8988T (cell line): Measurements from ENCODE around the gene AATK.

ENCODE experiments used
- DNase-seq: peaks from one replicate; pipeline ENCODE4 v3.0.0; 2011

Gene AATK

DNA sequence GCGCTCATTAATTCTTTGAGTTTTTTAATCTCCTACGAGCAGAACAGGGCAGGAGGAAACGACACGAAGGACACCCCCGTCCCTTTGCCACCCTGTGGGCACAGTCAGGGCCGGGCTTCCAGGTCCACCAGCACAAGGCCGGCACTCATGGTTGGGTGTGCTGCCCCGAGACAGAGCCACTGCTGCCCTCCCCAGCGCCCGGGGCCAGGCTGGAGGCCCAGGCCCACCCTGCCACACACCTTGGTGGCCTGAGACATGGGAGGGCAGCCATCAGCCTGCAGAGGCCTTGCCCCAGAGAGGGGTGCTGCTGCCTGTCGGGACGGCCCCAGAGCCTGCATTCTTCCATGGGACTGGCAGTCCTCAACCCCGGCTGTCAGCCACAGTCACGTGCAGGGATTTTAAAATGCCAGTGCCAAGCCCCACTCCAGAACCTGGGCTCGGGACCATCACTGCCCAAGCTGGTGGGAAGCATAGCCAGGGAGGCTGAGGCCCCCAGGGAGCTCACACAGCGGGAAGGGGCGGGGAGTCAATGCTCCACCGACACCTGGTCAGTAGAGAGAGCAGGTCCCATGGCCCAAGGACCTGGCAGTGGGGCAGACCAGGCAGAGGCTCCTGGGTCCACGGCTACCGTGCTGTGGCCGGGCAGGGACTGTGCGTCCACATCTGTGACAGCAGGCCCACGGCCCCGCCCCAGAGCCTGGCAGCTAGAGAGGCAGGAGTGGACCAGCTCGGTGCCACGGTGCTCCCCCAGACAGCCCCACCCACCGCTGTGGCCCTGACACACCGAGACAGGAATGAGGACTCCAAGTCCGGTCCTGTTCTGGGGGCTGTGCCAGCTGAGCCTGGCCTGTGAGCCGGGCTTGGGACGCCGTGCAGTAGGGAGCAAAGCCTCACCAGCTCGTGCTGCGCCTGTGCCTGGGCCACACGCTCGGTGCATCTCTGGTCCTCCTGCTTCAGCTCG lies 29.2 kb upstream of the AATK start:
- DNase-seq = no peak

DNA sequence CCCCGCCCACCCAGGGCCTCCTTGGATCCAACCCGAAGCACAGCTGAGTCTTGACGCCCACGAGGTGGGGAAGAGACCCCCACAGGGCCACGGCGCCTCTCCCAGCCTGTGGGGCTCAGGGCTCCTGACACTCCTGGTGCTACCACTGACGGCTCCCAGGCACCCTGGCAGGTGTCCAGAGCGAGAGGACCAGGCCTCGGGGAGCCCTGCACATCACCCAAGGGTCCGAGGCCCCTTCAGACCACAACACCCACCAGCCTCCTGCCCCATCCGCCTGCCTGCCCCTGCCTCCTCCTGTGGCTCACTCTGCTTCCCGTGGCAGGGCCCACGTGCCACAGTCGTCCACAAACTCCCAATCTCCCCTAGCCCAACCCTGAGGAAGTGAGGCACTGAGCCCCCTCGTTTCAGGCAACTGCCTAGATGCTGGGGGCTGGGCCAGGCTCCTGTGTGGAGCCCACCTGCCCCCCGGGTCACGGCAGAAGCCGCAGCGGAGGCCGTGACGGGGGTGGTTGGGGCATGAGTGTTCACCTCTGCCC lies 28.3 kb upstream of the AATK start:
- DNase-seq = no peak

DNA sequence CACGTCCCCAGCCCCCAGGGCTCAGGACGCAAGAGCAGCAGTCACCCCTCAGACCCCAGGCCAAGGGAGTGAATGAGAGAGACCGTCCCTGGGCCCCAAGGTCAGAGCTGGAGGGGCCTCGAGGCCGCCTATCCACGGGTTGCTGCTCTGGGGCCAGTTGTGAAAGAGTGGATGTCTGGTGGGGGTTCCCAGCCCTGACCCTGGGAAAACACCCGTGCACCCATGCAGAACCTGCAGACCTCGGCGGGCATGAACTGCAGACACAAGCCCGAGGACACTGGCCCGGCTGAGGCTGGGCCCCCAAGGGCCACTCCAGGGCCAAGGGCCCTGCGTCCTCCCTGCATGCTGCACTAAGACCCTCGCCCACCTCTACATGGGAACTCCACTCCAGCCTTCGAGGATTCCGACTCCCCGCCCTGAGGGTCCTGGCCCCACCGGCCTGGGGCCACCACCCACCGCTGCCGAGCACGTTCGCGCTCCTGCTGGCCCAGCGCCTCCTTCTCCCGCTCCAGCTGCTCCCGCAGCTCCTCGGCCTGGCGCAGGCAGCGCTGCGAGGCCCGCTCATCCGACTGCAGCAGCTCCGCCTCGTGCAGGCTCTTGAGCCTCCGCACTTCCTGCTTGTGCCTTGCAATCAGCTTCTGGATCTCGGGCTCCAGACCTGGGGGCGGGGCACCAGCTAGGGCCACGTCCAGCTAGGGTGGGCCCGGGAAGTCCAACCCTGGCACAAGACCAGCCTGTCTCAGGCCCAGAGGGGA lies 27.6 kb upstream of the AATK start:
- DNase-seq = no peak

DNA sequence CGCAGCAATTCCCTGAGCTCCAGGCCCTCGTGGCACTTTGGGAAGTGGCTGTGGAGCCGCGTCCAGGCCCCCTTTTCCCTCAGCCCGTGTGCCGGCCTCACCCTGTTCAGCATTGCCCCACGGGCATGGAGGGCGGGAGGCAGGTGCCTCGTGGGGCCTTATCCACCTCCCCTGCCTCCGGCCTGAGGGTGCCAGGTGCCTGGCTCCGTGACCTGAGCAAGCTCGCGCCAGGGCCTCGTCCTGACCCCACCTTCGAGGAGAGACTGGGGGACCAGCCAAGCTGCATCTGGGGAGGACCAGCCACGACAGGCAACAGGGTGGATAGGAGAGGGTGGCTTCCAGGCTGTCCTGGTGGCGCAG lies 27.0 kb upstream of the AATK start:
- DNase-seq = no peak

DNA sequence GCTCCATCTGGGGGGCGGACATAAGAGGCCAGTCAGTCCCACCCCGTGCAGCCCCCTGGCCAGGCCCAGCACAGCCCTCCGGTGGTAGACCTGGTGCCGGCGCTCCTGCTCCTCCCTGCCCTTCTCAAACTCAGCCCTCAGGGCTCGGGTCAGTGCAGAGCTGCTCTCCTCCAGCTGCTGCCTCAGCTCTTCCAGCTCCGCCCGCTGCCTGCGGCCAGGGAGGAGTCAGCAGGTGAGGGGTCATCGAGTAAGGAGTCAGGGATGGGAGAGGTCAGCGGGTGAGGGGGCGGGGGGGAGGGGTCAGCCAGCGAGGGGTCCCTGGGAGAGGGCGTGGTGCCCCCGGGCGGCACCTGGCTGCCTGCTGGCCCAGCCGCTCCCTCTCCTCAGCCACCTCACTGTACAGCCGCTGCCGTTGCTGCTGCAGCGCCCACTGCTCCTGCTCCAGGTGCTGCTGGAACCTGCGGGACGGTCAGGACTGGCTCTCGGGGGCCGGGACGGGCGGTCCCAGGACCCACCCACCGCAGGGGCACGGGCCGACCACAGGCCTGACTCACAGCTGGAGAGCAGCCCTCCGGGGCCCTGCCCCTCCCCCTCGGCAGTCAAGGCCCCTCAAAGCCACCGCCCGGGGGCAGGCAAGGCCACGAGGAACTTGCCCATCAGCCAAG lies 26.5 kb upstream of the AATK start:
- no peak for DNase-seq

DNA sequence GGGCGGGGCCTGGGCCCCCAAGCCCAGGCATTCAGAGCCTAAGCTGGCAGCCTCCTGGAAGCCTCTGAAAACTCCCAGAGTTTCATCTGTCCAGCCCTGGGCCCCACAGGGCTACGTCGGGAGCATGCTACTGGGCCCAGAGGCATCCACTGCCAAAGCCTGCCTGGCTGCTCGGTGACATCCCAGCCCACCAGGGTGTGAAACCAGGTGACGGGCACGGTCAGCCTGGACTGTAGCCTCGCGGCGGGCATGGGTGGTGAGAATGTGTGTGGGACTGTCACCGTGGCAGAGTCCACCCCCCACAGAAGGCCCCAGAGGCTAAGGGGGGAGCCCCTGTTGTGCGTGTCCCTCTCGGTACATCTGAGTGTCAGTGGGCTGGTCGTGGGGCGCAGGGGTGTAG lies 25.6 kb upstream of the AATK start:
- no peak for DNase-seq

DNA sequence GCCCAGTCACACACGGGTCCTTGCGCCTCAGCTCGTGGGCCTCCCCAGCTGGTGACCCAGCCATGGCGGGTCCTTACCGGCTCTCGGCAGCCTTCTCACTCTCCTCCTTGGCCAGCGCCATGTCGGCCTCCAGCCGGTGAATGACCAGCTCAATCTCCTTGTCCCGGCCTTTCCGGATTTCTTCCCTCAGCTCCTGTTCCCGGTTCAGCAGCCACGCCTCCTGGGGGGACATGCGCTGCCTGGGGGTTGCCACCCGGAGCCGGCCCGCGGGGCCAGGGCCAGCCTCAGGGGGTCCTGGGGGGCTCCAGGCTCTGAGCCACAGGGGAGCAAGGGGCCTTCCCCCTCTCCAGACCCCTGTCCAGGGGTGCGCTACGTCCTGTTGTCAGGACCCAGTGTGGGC lies 25.1 kb upstream of the AATK start:
- DNase-seq = no peak

DNA sequence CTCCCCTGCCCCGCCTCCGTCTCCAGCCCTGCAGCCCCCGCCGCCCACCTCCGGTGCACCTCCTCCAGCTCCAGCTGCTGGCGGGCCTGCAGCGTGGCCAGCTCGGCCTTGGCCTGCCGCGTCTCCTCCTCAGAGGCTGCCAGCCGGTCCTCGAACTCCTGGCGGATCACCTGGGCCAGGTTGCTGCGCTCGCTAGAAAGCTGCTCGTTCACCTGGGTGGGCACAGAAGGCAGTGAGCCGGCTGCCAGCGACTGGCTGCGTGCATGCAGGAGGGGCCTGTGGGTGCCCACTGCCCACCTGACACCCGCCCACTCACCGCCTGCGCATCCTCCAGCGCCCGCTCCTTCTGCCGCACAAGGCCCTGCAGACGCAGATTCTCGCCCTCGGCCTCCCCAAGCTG lies 24.6 kb upstream of the AATK start:
- no peak for DNase-seq

DNA sequence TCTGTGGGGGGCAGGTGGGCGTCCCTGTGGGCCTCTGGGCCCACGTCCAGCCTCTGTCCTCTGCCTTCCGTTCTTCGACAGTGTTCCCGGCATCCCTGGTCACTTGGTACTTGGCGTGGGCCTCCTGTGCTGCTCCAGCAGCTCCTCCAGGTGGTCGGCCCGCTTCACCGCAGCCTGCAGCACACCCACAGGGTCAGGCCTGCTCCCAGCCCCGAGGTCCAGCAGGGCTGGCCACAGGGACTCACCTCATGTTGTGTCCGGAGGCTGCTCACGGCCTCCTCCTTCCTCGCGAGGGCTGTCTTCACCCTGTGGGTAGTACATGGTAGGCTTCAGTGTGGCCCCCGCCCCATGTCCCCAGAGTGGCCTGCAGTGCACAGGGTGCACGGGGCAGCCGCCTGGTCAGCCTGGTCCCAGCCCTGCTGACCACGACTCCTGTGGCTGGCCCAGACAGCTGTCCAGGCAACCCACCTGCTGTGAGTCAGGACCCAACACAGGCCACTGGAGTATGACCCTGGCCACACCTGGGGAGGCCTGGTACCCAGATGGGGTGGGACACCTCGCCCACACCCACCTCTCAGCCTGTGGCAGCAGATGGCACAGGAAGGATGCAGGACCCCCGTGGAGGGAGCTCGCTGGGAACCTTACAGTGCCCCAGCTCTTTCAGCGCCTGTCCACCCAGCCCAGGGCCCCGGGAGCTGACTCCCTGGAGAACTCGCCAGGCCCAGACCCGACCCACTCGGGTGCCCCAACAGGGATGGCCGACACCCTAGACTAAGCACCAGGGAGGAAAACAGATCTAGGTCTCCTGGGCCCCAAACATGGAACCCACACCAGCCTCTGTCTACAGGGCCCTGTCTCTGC lies 23.9 kb upstream of the AATK start:
- DNase-seq = peak; percentile 81

DNA sequence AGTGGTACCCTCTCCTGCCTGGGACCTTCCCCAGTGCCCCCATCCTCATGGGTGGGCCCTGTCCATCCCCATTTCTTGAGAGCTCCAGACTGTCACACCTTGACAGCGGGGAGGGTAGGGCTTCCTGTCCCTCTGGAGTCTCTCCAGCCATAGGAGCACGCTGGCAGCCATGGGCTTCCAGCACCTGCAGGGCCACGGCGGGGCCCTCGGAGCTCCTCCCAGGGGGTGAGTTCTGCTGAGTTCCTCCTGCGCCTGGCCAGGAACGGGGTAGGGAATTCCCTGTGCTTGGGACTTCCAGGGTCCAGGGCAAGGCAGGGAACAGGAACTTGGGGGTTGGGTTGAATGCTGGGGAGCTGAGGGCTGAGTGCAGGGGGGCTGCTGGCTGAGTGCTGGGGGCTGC lies 23.0 kb upstream of the AATK start:
- DNase-seq = no peak

DNA sequence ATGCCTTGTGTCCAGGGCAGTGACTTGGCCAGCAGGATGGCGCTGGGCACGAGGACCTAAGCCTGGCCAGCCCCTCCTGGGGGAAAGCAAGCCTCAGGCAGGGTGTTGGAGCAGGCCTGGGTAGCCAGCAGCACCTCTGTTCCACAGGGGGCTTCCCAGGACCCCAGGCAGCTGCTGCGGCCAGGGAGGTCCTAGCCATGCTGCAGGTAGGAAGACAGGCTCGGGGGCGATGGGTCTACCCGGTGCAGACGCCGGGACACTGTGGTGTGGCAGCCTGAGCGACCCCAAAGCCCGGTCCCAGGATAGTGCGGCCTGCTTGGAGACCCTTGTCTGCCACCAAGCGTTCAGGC lies 22.4 kb upstream of the AATK start:
- no peak for DNase-seq

DNA sequence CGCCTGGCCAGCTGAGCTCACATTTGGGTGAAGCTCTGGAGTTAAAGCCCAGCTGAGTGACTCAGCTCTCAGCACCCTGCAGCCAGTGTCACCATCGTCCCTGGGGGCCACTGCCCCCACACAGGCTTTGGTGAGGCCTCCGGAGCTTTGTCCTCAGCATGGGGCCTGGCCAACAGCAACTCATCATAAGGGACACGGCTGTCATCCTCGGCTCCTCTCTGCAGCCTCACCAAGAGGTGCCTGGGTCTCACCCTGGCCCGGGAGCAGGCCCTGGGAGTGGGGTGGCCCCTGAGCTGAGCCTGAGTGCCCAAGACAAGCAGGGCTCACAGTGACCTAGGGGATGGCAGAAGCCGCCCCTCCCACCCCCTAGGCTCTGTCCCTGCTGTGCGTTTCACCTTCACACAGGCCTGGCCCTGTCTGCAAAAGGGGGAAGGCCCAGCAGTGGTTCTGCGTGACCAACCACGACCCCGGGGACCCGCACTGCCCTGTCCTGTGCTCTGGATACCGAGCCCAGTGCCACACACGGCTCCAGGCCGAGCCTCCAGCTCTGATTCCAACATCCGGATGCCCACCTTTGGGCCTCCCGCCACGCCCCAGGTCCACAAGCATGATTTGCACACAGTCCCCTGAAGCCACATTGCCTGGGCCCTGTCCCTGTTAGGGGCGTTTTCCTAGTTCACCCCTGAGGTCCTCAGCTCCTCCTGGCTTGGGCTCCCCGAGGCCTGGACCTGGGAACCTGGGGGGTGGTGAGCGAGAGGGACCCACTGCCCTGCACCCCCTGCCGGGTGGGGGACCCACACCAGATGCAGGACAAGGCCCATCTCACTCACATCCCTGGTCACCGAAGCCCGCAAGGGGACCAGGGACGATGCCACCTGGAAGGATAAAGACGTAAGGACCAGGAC lies 21.8 kb upstream of the AATK start:
- DNase-seq = no peak

DNA sequence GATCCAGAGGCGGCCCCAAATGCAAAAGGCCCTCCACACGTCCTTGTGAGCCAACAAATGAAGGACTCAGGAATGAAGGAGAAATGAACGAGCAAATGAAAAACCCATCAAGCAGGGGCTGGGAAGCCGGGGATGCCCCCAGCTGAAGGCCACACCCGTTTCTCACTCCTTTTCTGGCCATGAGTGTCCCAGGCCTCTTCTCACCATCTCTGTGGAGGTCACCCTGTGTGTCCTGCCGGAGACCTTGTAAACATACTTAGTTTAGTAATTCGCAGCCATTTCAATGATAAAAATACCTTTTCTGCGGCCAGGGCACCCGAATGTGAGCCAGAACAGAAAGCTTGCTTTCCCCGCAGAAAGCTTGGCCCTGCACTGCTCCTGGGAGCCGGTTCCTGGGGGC lies 21.1 kb upstream of the AATK start:
- no peak for DNase-seq

DNA sequence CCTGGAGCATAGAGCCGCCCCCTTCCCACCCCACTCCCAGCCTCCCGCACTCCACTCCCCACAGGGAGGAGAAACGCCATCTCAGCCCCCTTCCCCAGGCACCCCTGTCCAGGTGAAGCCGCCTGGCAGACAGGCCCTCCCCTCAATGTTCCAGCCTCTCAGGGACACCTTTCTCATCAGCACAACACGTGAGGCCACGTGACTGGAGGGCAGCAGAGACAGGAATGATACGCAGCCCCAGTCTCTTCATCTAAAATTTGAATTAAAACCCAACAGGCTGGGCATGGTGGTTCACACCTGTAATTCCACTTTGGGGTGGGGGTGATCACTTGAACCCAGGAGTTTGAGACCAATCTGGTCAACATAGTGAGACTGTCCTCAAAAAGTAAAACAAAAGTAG lies 20.2 kb upstream of the AATK start:
- DNase-seq = no peak

DNA sequence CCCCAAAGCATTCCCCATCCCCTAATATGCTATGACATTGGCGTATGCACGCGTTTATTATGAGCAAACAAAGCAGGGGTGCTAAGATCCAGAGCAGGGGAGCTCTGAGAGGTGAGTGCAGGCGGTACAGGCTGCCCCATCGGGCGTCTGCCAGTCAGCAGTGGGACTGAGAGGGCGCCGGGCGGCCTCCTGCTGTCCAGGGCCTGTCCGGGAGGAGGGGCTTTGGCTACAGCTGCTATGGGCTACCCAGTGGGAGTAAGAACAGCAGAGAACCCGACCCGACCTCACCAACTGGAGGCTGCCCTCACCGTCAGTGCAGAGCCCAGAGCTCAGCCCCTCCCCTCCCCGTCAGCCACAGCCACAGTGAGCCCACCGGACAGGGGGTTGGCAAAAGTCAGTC lies 18.5 kb upstream of the AATK start:
- no peak for DNase-seq

DNA sequence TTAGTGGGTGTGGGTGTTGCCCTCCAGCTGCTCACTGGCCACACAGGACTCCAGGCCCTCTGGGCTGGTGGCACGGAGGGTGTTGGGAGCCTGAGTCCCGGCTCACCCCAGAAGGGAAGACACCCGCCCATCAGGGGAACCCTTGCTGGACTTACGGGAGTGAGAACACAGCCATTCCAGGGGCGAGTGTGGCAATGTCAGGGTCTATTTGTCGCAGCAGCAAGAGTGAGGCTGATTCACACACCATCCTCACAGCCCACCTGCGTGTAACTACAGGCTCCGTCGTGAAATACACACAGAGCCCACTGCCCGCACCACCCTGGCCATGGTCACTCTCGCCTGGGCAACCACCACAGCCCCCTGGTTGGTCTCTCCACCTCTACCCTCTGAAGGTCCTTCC lies 17.8 kb upstream of the AATK start:
- no peak for DNase-seq

DNA sequence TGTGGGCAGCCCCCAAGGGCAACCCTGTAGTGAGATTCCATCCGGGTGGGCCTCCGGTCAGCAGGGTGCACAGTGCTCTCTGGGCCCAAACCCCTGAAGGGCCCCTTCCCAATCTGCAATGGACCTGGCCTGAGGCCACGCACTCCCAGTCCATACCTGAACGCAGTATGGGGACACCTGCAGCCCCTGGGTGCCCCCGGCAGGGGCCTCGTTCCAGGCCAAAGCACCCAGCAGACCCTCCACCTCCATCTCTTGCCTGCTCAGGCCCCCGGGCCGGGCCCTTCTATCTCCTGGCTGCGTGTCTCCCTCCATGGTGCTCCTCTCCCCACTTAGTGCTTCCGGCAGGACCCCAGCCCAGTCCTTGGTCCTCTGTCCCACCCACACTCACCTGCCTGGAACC lies 17.3 kb upstream of the AATK start:
- DNase-seq = no peak

DNA sequence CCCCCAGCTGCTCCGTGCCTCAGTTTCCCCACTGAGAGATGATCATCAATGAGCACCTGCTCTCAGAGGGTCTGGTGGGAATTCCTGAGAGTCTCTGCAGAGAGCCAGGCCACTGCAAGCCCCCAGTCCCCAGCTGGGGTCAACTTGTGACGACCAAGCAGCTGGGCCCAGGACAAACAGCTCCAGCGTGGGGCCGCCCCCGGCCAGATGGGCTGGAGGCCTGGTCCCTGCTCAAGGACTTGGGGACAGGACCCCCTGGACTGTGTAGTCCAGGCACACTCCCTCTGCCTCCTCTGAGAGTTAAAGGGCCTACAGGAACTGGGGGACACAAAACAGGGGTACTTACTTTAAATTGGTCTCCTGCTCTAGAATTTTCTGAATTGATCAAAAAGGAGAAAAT lies 16.6 kb upstream of the AATK start:
- no peak for DNase-seq

DNA sequence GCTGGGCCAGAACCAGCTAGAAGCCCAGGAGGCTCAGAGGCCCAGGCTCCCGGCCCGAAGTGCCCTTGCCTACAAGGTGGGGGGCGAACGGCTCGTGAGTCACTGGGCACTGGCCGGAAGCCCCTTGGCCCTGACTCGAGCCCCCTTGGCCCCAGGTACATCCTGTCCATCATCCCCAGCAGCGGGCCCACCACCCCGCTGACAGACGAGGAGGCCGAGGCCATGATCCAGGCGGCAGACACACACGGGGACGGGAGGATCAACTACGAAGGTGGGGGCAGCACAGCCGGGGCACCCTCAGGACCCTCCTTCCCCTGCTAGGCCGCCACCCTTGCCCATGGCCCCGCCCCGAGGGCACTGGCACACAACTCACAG lies 15.8 kb upstream of the AATK start:
- DNase-seq = no peak

DNA sequence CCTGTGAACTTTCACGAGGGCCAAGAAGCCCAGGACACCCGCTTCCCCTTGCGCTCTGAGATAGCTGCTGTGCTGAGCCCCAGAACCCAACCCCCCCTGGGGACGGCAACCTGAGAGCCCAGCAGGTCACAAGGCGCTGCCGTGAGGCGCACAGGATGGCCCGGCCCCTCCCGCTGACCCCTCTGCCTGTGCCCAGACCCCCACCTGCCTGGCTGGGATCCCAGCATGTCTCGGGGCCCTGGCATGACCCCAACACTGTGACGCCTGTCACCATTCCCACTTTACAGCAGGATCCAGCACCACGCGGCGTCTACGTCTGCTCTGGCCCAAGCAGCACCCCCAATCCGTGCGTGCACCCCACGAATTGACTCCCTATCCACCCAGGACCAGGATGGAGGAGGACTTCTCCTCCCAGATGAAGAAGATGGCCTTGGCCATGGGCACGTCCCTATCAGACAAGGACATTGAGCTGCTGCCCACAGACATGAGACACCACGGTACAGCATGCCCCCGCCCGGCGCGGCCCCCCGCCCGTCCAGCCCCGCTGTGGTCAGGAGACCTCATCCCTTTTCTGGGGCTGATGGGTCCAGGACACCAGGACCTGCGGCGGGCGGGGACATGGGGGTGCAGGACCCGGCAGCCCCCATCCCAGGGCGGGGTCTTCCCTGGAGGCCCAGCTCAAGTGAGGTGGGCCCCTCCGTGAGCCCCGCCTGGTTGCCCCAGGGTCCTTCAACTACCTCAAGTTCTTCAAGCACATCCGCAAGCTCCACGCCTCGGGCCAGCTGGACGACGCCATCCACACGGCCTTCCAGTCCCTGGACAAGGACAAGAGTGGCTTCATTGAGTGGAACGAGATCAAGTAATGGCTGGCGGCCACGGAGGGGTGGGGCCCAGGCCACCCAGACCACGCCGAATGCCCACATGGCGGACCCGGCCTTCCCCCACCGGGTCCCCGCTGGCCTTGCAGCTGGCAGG lies 15.1 kb upstream of the AATK start:
- no peak for DNase-seq
